CD4-positive, alpha-beta T cell (primary cell): Measurements from ENCODE around the gene PVALEF. TPM values are rescaled to one million over a fixed set of nuclear protein-coding genes. Genes with fewer than 3 reads are reported as not detected.

Experiments used
- ATAC-seq: fragments of 200-7000 bp; cut with Tn5 transposase; one replicate; pipeline ENCODE4 v1.10.0; 2022; ENCODE audit warnings: mild to moderate bottlenecking; ENCODE audit not compliant: poor library complexity
- CTCF ChIA-PET: fragments of 350-600 bp; sonication (Branson Sonifier 250); formaldehyde crosslinking; loops from one replicate; lab custom pipeline; 2021; ENCODE audit warnings: antibody characterized with exemption, inconsistent platforms; lab: Charles Lee
- POLR2A ChIA-PET: fragments of 350-600 bp; sonication (Branson Sonifier 250); formaldehyde crosslinking; loops from one replicate; lab custom pipeline; 2021; ENCODE audit warnings: antibody characterized with exemption, inconsistent platforms; lab: Charles Lee
- DNase-seq, 14 experiments: peaks; one replicate each; pipeline ENCODE4 v3.0.0-alpha.2; 2013 to 2020; ENCODE audit warnings: mixed read lengths in 2 of 14
- H3K27ac ChIP-seq, 2 donors: one replicate each; pipeline versions ENCODE4 v1.5.1 to v1.7.0; 2013; ENCODE audit warnings: low read length in 2 of 2, low read depth in 1 of 2, mild to moderate bottlenecking in 1 of 2
- H3K27me3 ChIP-seq, 2 experiments: 1 replicate in 1 of 2; 2 replicates in 1 of 2; pipeline versions ENCODE4 v1.6.1 to v1.7.0; 2013; ENCODE audit warnings: low read length in 2 of 2, control low read depth in 1 of 2, mild to moderate bottlenecking in 1 of 2, moderate library complexity in 1 of 2; ENCODE audit not compliant: insufficient read depth in 2 of 2, control insufficient read depth in 1 of 2
- H3K36me3 ChIP-seq: one replicate; pipeline ENCODE4 v1.6.1; 2013; ENCODE audit warnings: low read length, control low read depth; ENCODE audit not compliant: insufficient read depth
- H3K4me1 ChIP-seq: one replicate; pipeline ENCODE4 v1.6.1; 2013; ENCODE audit warnings: low read length, control low read depth; ENCODE audit not compliant: insufficient read depth
- H3K4me3 ChIP-seq: one replicate; pipeline ENCODE4 v1.5.1; 2013; ENCODE audit warnings: mild to moderate bottlenecking, low read length, moderate library complexity
- H3K9me3 ChIP-seq, 2 experiments: 1 replicate in 1 of 2; 2 replicates in 1 of 2; pipeline versions ENCODE4 v1.6.1 to v1.7.0; 2013; ENCODE audit warnings: low read length in 2 of 2, mild to moderate bottlenecking in 2 of 2, control low read depth in 1 of 2, moderate library complexity in 1 of 2; ENCODE audit not compliant: control insufficient read depth in 1 of 2, insufficient read depth in 1 of 2
- H3K27ac Mint-ChIP-seq: one replicate; pipeline ENCODE4 v1.8.0; 2020; ENCODE audit warnings: mixed read lengths
- H3K27me3 Mint-ChIP-seq: one replicate; pipeline ENCODE4 v1.8.0; 2021; ENCODE audit warnings: mixed read lengths
- H3K36me3 Mint-ChIP-seq: one replicate; pipeline ENCODE4 v1.8.0; 2021; ENCODE audit warnings: low read depth, mixed read lengths
- H3K4me1 Mint-ChIP-seq: one replicate; pipeline ENCODE4 v1.8.0; 2021; ENCODE audit warnings: low read depth, mixed read lengths
- H3K4me3 Mint-ChIP-seq: one replicate; pipeline ENCODE4 v1.8.0; 2020; ENCODE audit warnings: mild to moderate bottlenecking, mixed read lengths
- H3K9me3 Mint-ChIP-seq: one replicate; pipeline ENCODE4 v1.8.0; 2020; ENCODE audit warnings: mixed read lengths
- CTCF ChIP-seq: fragments of 200-600 bp; IDR thresholded peaks from one replicate; pipeline ENCODE4 v1.8.0; 2022; ENCODE audit warnings: antibody characterized with exemption, mild to moderate bottlenecking
- intact Hi-C, 2 experiments: fragments of 100-400 bp; cut with DNase I in 1 of 2; cut with micrococcal nuclease in 1 of 2; formaldehyde crosslinking; loops; one replicate each; pipeline versions ENCODE4 v1.15.1 to v1.9.0; 2023 to 2025; cut with DNase I, micrococcal nuclease
- total RNA-seq, 174 experiments: library from RNA in 2 of 174; stranded (reverse) in 2 of 174; gene quantifications; one replicate each; pipeline ENCODE4 v1.2.3 and lab custom pipeline; 2021 to 2026

The PVALEF gene
- total RNA-seq, 2 experiments from 2014 or later = not detected

GRCh38 chr17:81191646-81192045, 26.3 kb downstream of the PVALEF start:
- peaks cover 4% of the 10 kb centered on the region for H3K36me3 Mint-ChIP-seq
- H3K27ac Mint-ChIP-seq = no peak overlapping the region
- no peaks in the 10 kb centered on the region for H3K4me1 ChIP-seq
- H3K27me3 Mint-ChIP-seq = no peaks in the 10 kb centered on the region
- TF ChIP-seq CTCF = no peak
- no peak overlapping the region for H3K4me3 Mint-ChIP-seq
- H3K9me3 Mint-ChIP-seq = no peaks in the 10 kb centered on the region
- no peaks in the 10 kb centered on the region for H3K36me3 ChIP-seq
- H3K27me3 ChIP-seq = no peaks in the 10 kb centered on the region
- H3K27ac ChIP-seq = no peak overlapping the region
- ATAC-seq (no peak), DNase-seq (no peak)
- POLR2A ChIA-PET = no interaction called here
- intact Hi-C loops = no loop called here
- CTCF ChIA-PET = no interaction called here
- no peaks in the 10 kb centered on the region for H3K9me3 ChIP-seq
- no peak overlapping the region for H3K4me3 ChIP-seq
- no peaks in the 10 kb centered on the region for H3K4me1 Mint-ChIP-seq

GRCh38 chr17:81192386-81193050, 27.2 kb downstream of the PVALEF start:
- Histone ChIP-seq H3K27me3 (no peaks in the 10 kb centered on the region), H3K9me3 (no peaks in the 10 kb centered on the region), H3K27ac (no peak overlapping the region), H3K36me3 (no peaks in the 10 kb centered on the region), H3K4me3 (no peak overlapping the region), H3K4me1 (no peaks in the 10 kb centered on the region)
- Mint-ChIP-seq H3K27ac (no peak overlapping the region), H3K9me3 (no peaks in the 10 kb centered on the region), H3K4me1 (no peaks in the 10 kb centered on the region), H3K4me3 (no peak overlapping the region), H3K27me3 (no peaks in the 10 kb centered on the region), H3K36me3 (peaks cover 4% of the 10 kb centered on the region)
- ChIA-PET CTCF (no interaction called here), POLR2A (no interaction called here)
- DNase-seq (no peak), ATAC-seq (no peak)
- TF ChIP-seq CTCF = no peak
- intact Hi-C loops = no loop called here

GRCh38 chr17:81193051-81193410, 27.7 kb downstream of the PVALEF start:
- no peak for TF ChIP-seq CTCF
- ATAC-seq (no peak), DNase-seq (no peak)
- no peak overlapping the region for H3K4me3 Mint-ChIP-seq
- no peaks in the 10 kb centered on the region for H3K9me3 Mint-ChIP-seq
- peaks cover 4% of the 10 kb centered on the region for H3K36me3 Mint-ChIP-seq
- Histone ChIP-seq H3K4me1 (no peaks in the 10 kb centered on the region), H3K36me3 (no peaks in the 10 kb centered on the region), H3K9me3 (no peaks in the 10 kb centered on the region), H3K27ac (no peak overlapping the region), H3K27me3 (no peaks in the 10 kb centered on the region), H3K4me3 (no peak overlapping the region)
- POLR2A ChIA-PET = no interaction called here
- CTCF ChIA-PET = no interaction called here
- H3K4me1 Mint-ChIP-seq = no peaks in the 10 kb centered on the region
- no peak overlapping the region for H3K27ac Mint-ChIP-seq
- H3K27me3 Mint-ChIP-seq = no peaks in the 10 kb centered on the region
- intact Hi-C loops = no loop called here
